HepG2 (cell line): ENCODE results near the gene UBXN1. TPM values are rescaled to one million over a fixed set of nuclear protein-coding genes. Genes with fewer than 3 reads are reported as not detected.

Experiments used
- ATAC-seq: fragments of 200-7000 bp; cut with Tn5 transposase; 3 replicates; pipeline ENCODE4 v1.9.1; 2020; ENCODE audit warnings: mild to moderate bottlenecking, moderate library complexity
- BruUV-seq: library from RNA; stranded (reverse); fragments of 400-500 nt; replicated peaks from 2 replicates; lab custom pipeline; 2021; lab: Mats Ljungman, UMichigan
- CTCF ChIA-PET: fragments of 300-600 bp; formaldehyde crosslinking; extraction: SDS; loops from one replicate; lab custom pipeline; 2021; ENCODE audit warnings: low total read pairs, inconsistent platforms, low intra/inter-chr PET ratio; lab: Yijun Ruan, JAX
- POLR2A ChIA-PET: fragments of 350-600 bp; sonication (Branson Sonifier 250); formaldehyde crosslinking; loops from one replicate; lab custom pipeline; 2020; ENCODE audit warnings: antibody characterized with exemption, inconsistent platforms; lab: Yijun Ruan, JAX
- DNase-seq: peaks from one replicate; pipeline ENCODE4 v3.0.0-alpha.2; 2015; ENCODE audit warnings: low spot score
- FAIRE-seq: peaks from 3 replicates; lab custom pipeline; 2011; peaks lifted over from hg19 to GRCh38; lab: Jason Lieb, UNC
- H2AFZ ChIP-seq: one replicate; pipeline ENCODE4 v1.6.1; 2011; ENCODE audit warnings: low read length, inconsistent platforms
- H3K27ac ChIP-seq: fragments of 300-600 bp; 3 replicates; pipeline ENCODE4 v1.8.0; 2011; ENCODE audit warnings: mixed run types, mild to moderate bottlenecking, mixed read lengths, low read length, inconsistent platforms; ENCODE audit not compliant: insufficient read depth; ENCODE audit errors: extremely low read length
- H3K27me3 ChIP-seq, 2 experiments: fragments of 200-600 bp in 1 of 2; 2 replicates in 1 of 2; 3 replicates in 1 of 2; pipeline versions ENCODE4 v1.6.0 to v1.8.0; 2011; ENCODE audit warnings: low read length in 2 of 2, mild to moderate bottlenecking in 2 of 2, moderate library complexity in 2 of 2, inconsistent platforms in 1 of 2; ENCODE audit not compliant: insufficient read depth in 2 of 2, control insufficient read depth in 1 of 2
- H3K36me3 ChIP-seq, 2 experiments: fragments of 200-600 bp in 1 of 2; replicated peaks in 1 of 2; 2 replicates in 1 of 2; 3 replicates in 1 of 2; pipeline versions ENCODE4 v1.5.1 to v1.8.0; 2011; ENCODE audit warnings: low read length in 2 of 2, inconsistent platforms in 1 of 2; ENCODE audit not compliant: insufficient read depth in 2 of 2, control insufficient read depth in 1 of 2
- H3K4me1 ChIP-seq: 2 replicates; pipeline ENCODE4 v1.5.1; 2012; ENCODE audit warnings: low read length, inconsistent platforms; ENCODE audit not compliant: insufficient read depth
- H3K4me2 ChIP-seq: 2 replicates; pipeline ENCODE4 v1.6.0; 2011; ENCODE audit warnings: low read depth, low read length, inconsistent platforms
- H3K4me3 ChIP-seq, 3 experiments: fragments of 200-600 bp in 1 of 3; sonication (generic), shearing (Covaris generic) in 1 of 3; replicated peaks in 1 of 3; 2 replicates each; pipeline ENCODE4 v1.5.1; 2011 to 2016; ENCODE audit warnings: low read length in 3 of 3, inconsistent platforms in 2 of 3, low read depth in 2 of 3, mild to moderate bottlenecking in 2 of 3, control low read depth in 1 of 3, mixed read lengths in 1 of 3; ENCODE audit not compliant: insufficient read depth in 1 of 3
- H3K79me2 ChIP-seq: one replicate; pipeline ENCODE4 v1.6.1; 2011; ENCODE audit warnings: low read length, inconsistent platforms; ENCODE audit not compliant: insufficient read depth
- H3K9ac ChIP-seq: 2 replicates; pipeline ENCODE4 v1.6.0; 2011; ENCODE audit warnings: mild to moderate bottlenecking, low read depth, low read length, inconsistent platforms; ENCODE audit not compliant: insufficient read depth
- H3K9me3 ChIP-seq: 2 replicates; pipeline ENCODE4 v1.5.1; 2012; ENCODE audit warnings: mild to moderate bottlenecking, low read length
- H4K20me1 ChIP-seq: 2 replicates; pipeline ENCODE4 v1.6.0; 2011; ENCODE audit warnings: inconsistent platforms, mild to moderate bottlenecking, low read length, moderate library complexity; ENCODE audit not compliant: insufficient read depth
- CBX1 ChIP-seq: IDR thresholded peaks from one replicate; pipeline ENCODE4 v1.6.1; 2016; ENCODE audit warnings: antibody characterized with exemption, low read depth
- IKZF5 ChIP-seq: IDR thresholded peaks from 2 replicates; pipeline ENCODE4 v1.6.1; 2018; ENCODE audit warnings: missing genetic modification reagents, mild to moderate bottlenecking, missing compliant biosample characterization
- RBM22 ChIP-seq: fragments of 200-400 bp; formaldehyde crosslinking; optimal IDR thresholded peaks from 2 replicates; pipeline ENCODE3; 2017; ENCODE audit warnings: mild to moderate bottlenecking, low read length, moderate library complexity
- RFXANK ChIP-seq: IDR thresholded peaks from 2 replicates; pipeline ENCODE4 v1.6.1; 2016
- TCF7 ChIP-seq: sonication (generic); IDR thresholded peaks from 2 replicates; pipeline ENCODE4 v1.6.1; 2016; ENCODE audit warnings: antibody characterized with exemption, low read depth
- ZNF225 ChIP-seq: sonication (generic); formaldehyde crosslinking; IDR thresholded peaks from 2 replicates; pipeline ENCODE4 v1.4.0; 2020; ENCODE audit warnings: mild to moderate bottlenecking, missing genetic modification reagents
- ZNF546 ChIP-seq: sonication (generic); formaldehyde crosslinking; conservative IDR thresholded peaks from 2 replicates; pipeline ENCODE4 v1.8.1; 2023; ENCODE audit warnings: mild to moderate bottlenecking, missing genetic modification reagents
- WGBS: methylation state at CpG from one replicate; pipeline ENCODE4 v1.1.6; 2017; ENCODE audit warnings: low lambda C conversion rate; 5-methylcytosine and 5-hydroxymethylcytosine counted together
- in situ Hi-C: cut with HindIII; loops from 2 replicates; pipeline ENCODE4 v1.10.0; 2017; ENCODE audit warnings: low pct_unique_long_range_greater_than_20kb; ENCODE audit not compliant: extremely low pct_ligation_motif_present
- intact Hi-C: fragments of 100-400 bp; cut with micrococcal nuclease; formaldehyde crosslinking; loops from one replicate; pipeline ENCODE4 v1.10.0; 2022; ENCODE audit not compliant: unreplicated experiment
- polyA plus RNA-seq, 8 experiments: library from polyadenylated mRNA; depleted of rRNA in 3 of 8; stranded (reverse) in 7 of 8; unstranded in 1 of 8; fragments of >200 nt; fragmentation: Illumina TruSeq in 4 of 8; extraction: Trizol in 4 of 8; gene quantifications; 2 replicates each; pipeline versions ENCODE4 v1.2.1 to v1.2.3, GENCODE V29; 2011 to 2016; ENCODE audit warnings: low read depth in 4 of 8, missing spikeins in 1 of 8, mixed read lengths in 1 of 8; ENCODE audit not compliant: insufficient read depth in 1 of 8
- total RNA-seq, 5 experiments: library from RNA; depleted of rRNA; stranded (reverse); fragments of >200 nt; fragmentation: Illumina TruSeq; extraction: Trizol; gene quantifications; 2 replicates each; pipeline ENCODE4 v1.2.3, GENCODE V29; 2016; ENCODE audit warnings: low read depth in 1 of 5

UBXN1 gene
- total and polyA plus RNA-seq, 2 of the 13 experiments (the other 11 are each of a cell fraction or from before 2014, with no cell fraction given): 47.5 to 52.4 TPM

GRCh38 chr11:62719302-62719978 lies 40.6 kb upstream of the UBXN1 start (continued):
- no peak for TF ChIP-seq ZNF546
- TF ChIP-seq TCF7: no peak
- TF ChIP-seq ZNF225: no peak
- TF ChIP-seq CBX1: no peak
- TF ChIP-seq IKZF5 (CRISPR knock-in tag): no peak

GRCh38 chr11:62716816-62717215 lies 37.9 kb upstream of the UBXN1 start:
- no peaks in the 10 kb centered on the region for H3K27me3 ChIP-seq
- peaks cover 5% of the 10 kb centered on the region for H3K4me1 ChIP-seq
- H4K20me1 ChIP-seq: no peaks in the 10 kb centered on the region
- in situ Hi-C loops (no loop called here), intact Hi-C loops (no loop called here)
- no peak overlapping the region for H2AFZ ChIP-seq
- H3K27ac ChIP-seq: no peak overlapping the region
- peaks cover 22% of the 10 kb centered on the region for H3K79me2 ChIP-seq
- TF ChIP-seq RBM22 (peak; percentile 21), RFXANK (CRISPR knock-in tag) (no peak)
- ChIA-PET CTCF (no interaction called here), POLR2A (no interaction called here)
- FAIRE-seq (no peak), ATAC-seq (no peak), DNase-seq (no peak)
- 98% methylated on average over 11 of the region's 11 CpGs for WGBS
- H3K36me3 ChIP-seq: peaks cover 31 to 93% of the 10 kb centered on the region in 2 experiments
- H3K4me3 ChIP-seq: no peak overlapping the region
- no peak overlapping the region for H3K9ac ChIP-seq
- no peak overlapping the region for H3K4me2 ChIP-seq
- no peaks in the 10 kb centered on the region for H3K9me3 ChIP-seq
- BruUV-seq: no TSS peak
